HG03097 (cell line): ENCODE results near the gene PLPP7.
"Not testable (repeated sequence)": the region's sequence is repeated elsewhere in the genome, so short reads cannot be mapped to it uniquely, and the experiment has no call there.

ENCODE experiments used
- ATAC-seq: cut with Tn5 transposase; IDR thresholded peaks from one replicate; pipeline ENCODE4 v1.9.1; 2021; ENCODE audit not compliant: unreplicated experiment, low FRiP score

PLPP7 gene

DNA sequence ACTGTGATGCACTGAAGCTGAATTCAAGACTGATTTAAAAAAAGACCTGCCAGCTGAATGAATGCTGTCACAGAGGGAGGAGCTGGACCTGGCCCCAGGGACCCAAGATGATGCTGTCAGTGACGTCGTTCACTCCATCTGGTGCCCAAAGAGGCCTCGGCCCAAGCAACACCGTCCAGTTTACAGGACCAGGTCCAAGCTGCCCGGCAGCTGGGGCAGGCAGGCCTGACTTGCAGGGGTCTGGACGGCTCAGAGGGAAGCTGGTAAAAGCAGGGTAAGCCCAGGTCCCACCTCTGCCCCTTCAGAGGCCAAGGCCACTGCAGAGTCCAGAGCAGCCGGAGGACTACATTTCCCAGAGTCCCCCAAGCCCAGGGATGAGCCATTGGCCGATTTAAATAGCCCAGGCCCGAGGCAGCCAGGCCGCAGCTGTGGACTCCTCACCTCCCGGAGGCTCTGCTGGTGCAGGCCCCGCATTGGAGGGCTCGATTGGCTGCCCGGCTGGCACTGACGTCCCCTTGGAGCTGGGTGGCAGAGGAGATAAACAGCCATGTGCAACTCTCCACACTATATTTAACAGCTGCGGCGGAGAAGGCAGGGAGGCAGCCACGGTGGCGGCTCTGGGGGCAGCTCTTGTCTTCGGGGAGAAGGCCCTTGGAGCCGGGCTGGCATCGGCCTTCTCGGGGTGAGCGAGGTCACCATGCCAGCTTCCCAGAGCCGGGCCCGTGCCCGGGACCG, at the start of gene PLPP7:
PLPP7 (plus strand) TSS at position 423 of the 735 bp plus-strand sequence; CDS start at position 698, 275 bp downstream.
- no peak for ATAC-seq

DNA sequence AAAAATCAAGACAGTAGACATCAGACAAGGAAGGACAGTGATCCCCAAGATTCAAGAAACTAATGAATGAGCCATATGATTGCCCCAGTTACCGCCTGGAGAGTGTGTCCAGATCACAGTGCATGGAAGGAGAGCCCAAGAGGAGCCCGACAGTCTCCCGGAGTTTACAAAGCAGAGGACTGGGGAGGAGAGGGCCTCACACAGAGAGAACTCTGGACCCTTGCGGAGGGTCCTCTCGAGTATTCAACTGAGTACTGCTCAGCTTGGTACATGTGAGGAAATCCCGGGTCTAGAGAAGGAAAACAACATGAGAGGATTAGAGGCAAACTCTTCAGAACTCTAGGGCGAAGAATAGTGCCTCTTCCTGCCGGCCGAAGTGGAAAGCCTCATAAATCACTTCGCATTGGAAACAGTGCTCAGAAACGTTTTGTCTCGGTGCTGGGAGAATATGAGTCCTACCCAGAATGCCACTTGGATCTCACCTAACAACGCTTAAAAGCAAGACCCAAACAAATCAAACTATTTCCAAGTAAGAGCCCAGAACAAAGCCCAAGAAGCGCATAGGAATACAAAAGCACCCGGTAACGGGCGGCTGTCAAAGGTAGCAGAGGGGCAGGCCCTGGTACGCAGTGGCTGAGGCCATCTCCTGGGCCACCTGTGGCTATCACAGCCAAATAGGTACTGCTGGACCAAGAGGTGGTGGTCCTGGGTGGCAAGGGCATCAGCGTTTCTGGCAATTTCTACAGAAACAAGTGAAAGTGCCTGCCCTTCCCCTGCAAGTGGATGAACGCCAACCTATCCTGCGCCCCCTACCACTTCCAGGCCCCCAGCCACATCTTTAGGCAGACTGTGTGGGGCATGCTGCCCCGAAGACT, 49.2 kb upstream of the PLPP7 start:
- no peak for ATAC-seq

DNA sequence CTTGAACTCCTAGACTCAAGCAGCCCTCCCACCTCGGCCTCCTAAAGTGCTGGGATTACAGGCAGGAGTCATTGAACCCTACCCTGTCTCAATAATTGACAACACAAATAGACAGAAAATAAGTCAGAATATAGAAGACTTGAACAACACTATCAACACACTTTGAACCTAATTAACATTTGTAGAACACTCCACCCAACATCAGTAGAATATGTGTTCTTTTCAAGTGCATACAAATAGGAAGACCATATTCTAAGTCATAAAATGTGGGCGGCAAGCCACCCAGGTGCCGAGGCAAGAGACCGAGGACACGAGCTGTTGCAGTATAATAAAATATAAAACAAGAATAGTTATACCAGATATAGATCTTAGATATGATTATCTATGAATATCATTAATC, 45.2 kb upstream of the PLPP7 start:
- not testable (repeated sequence) for ATAC-seq

DNA sequence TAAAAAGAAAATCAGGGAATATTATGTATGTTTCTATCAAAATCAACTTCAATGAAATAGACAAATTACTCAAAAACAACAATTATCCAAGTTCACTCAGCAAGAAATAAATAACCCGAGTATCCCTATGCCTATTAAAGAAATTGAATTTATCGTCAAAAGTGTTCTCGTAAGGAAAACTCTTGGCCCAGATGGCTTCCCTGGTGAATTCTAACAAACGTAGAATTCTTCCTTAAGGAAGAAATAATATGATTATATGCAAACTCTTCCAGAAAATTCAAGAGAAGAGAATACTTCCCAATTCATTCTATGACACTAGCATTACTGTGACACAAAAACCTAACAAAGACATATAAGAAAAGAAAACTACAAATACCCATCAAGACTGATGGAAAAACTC, 42.9 kb upstream of the PLPP7 start:
- no peak for ATAC-seq

DNA sequence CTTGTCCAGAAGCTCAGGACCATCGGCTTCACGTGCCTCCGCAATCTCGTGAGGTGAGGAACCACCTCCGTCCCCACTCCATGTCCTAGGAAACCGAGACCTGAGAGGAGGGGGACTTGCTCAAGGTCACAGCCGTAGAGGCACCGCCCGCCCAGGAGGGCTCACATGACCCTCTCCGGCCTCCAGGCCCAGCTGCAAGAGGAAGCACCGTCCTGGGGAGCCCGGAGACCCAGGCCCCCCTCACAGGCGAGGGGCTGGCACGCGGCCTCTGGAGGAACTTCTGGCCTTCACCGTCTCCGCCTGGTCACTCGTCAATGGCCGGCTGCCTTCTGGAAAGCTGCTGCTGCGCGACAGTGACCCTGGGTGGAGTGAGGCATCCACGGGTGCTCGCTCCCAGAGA, 37.4 kb upstream of the PLPP7 start:
- ATAC-seq: peak; percentile 3

DNA sequence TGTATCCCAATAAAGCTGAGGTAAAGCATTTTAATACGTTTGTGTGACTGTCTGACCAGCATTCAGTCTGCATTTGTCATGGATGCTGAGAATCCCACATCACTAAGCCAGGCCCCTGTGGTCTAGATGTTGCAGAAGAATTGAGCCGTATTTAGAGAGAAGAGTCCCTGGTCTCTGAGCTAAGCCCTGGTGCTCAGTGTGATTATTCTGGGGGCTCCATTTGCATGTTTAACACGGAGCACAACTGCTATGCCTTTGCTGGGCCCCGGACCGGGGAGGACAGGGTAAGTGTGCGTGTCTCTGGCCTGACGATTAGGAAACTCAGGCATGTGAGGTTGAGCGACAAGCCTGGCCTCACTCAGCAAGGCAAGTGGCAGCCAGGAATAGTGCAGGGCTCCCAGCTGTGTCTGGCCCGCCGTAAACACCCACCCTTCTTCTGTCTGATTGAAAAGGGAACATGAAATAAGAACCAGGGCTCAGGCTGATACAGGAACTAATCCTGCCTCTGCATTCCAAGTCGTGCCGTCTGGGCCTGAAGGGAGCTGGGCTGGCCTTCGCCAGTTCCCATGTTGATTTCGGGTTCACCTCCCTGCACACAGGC, 35.5 kb upstream of the PLPP7 start:
- no peak for ATAC-seq

DNA sequence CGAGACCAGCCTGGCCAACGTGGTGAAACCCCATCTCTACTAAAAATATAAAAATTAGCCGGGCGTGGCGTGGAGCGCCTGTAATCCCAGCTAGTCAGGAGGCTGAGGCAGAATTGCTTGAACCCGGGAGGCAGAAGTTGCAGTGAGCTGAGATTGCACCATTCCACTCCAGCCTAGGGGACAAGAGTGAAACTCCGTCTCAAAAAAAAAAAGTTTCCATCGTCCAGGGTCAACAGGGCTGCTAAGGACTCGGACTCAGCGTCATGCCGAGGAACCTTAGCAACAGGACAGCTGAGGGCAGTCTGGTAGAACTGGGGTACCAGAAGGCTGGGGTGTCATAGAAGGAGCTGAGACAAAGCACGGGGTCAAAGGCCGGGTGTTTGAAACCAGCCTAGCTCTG, 34.9 kb upstream of the PLPP7 start:
- no peak for ATAC-seq

DNA sequence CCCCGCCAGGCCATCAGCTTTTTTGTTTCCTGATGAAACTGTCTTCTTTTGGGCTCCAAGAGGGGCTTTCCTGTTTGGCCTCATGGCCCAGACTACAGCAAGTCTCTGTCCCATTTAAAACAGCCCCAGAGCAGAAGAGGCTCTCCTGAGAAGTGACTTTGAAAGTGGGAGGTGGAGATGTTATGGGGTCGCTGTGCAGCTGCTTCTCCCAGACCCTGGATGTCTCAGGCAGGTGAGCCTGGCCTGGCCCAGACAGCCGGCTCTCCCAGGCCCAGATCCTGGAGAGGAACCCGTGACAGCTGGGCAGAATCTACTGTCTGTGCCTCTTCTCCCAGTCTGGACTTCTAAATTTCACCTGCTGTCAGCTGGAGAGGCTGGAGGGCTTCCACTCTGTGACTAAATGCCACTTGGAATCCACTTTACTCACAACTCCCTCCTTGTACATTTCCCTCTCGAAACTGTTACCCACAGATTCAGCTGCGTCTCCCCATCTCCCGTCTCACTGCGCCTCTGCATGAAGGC, 33.8 kb upstream of the PLPP7 start:
- ATAC-seq: no peak

DNA sequence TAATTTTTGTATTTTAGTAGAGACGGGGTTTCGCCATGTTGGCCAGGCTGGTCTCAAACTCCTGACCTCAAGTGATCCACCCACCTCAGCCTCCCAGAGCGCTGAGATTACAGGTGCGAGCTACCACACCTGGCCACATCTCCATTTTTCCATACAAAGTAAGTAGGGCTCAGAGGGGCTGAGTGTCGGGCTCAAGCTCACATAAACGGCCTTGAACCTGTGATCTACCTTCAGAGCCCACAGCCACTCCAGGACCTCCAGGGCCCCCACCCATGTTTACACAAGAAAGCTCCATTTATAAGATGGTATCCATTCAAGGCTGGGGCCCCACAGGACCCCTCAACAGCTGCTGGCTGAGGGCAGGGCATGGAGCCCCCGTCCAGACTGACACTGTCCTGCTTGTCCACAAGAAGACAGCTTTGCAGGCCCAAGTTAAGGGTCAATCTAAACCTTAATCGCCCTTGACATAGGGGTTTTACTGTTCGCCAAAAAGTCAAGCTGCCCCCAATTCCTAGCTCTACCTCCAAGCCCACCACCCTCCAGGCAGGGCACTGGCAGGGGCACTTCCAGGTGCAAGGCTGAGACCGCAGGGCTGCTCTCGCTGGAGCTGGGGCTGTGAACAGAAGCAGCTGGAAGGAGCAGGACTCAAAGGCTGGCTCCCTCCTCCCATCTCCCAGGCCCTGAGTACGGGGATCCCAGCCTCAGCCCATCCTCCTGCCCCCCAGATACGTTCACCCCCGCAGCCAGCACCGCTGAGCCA, 32.1 kb upstream of the PLPP7 start:
- no peak for ATAC-seq

DNA sequence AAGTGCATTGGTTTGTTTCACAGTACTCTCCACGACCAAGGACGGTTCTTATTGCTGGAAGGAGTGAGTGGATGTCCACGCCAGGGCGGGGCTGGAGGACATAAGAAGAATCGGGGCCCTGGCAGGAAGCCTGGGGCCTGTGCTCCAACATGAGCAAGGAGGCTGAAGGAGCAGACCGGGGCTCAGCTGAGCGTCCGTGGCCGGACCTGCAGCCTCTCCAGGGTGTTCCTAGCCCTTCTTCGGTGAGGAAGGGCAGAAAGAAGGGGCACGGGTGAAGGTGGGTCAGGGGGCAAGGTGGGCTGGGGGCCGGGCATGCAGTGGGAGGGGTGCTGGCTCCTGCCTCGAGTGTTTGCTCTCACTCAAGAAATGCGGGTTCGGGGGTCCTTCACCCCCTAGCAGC, 31.3 kb upstream of the PLPP7 start:
- ATAC-seq: no peak

DNA sequence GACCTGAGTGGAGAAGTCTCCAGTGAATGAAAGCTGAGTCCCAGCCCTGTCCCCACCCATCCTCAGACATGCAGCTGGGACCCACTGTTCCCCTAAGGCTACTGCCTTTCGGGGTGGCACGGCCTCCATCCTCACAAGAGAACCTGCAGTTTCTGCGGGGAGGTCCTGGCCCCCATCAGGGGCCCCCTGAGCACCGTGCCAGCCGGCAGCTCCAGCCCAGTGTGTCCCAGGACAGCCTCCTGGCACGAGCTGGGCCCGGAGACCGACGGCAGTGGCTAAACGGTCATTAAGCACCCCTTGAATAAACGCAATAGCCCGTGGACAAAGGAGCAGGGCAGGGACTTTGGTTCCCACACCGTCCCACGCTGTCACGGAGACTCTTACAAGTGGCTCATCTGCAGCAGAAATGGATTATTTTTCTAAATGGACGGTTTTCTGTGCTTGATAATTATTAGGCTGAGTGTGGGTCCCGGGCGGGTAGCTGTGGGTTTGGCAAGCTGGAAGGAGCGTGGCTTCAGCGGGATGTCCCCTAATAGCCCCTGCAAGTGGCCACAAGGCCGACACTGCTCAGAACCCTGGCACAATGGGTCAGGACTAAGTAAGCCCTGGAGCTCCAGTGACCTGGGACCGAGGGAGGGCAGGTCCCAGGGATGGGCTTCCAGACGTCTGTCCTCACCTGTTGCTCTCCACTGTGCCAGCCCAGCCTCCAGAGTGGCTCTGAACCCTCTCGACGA, 30.7 kb upstream of the PLPP7 start:
- ATAC-seq: no peak

DNA sequence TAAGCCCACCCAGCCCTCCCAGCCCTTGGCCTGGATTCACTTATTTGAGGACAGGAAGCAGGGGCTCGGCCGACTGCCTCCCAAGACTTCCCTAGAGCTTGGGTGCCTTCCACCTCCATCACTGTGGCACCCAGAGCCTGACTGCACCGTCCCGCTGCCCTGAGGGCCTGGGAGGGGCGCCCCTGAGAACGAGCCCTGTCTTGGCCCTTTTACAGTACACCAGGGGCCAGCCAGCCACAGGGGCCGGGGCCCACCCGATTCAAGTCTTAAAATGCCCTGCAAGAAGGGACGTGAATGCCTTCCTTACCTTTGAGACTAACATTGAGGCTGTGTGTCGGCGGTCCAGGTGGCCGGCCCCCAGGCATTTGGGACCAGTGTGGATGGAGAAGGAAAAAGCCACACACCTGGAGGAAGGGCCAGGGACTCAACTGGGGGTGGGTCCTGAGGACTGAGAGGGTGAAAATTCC, 30.1 kb upstream of the PLPP7 start:
- ATAC-seq: no peak

DNA sequence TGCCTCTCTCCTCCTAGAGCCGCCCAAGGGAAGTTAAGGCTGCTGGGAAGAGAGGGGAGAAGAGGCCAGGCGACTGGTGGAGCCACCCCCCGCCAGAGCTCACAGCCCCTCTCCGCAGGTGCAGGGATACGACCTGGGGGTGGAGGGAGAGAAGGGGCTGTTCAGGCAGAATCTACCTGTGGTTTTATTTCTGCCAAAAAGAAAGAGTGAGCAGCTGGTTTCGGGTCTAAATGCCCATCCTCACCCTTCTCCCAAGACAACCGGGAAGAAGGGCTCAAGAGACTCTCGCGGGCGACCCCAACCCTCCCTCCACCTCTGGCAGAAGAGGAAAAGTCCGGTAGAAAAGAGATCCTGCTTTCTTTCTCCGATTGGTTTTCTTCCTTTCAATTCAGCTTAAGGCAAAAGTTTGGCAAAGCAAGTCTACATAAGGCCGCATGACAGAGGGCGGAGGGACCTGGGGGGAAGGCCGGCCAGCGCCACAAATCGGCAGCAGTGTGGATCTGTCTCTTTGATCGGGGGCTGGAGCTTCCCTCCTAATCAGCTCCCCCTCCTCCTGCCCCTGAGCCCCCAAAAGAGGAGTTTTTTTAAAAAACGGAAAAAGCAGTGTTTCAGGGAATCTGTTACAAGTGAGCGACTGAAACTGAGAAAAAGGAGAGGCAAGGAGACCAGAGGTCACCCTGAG, 29.5 kb upstream of the PLPP7 start:
- ATAC-seq: no peak

DNA sequence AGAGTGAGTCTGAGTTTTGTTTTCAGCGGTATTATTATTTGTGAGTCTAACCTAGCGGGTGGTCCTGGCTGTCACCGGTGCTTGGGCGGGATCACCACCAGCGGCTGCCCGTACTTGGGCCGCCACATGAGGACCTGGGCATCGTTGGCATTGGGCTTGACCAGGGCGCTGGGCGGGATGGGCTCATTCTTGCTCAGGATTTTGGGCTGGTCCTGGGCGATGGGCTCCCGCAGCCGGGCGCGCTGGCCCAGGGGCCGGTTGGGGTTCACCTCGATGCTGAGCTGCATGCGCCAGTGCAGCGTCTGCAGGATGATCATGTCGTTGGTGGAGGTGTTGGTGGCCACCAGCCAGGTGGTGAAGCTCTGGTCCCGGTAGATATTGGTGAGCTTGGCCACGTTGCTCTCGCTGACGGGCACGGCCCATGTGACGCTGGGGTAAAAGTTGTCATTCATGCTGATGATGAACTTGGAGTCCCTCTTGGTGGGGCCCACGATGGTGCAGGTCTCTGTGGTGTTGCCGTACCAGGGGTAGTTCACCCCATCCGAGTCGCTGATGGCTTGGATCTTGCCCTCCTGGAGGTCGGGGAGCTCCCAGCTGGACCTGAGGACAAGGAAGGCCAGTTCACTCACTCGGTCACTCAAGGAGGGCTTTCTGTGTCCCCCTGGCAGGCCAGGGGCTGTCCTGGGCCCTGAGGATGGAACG, 28.6 kb upstream of the PLPP7 start:
- no peak for ATAC-seq

DNA sequence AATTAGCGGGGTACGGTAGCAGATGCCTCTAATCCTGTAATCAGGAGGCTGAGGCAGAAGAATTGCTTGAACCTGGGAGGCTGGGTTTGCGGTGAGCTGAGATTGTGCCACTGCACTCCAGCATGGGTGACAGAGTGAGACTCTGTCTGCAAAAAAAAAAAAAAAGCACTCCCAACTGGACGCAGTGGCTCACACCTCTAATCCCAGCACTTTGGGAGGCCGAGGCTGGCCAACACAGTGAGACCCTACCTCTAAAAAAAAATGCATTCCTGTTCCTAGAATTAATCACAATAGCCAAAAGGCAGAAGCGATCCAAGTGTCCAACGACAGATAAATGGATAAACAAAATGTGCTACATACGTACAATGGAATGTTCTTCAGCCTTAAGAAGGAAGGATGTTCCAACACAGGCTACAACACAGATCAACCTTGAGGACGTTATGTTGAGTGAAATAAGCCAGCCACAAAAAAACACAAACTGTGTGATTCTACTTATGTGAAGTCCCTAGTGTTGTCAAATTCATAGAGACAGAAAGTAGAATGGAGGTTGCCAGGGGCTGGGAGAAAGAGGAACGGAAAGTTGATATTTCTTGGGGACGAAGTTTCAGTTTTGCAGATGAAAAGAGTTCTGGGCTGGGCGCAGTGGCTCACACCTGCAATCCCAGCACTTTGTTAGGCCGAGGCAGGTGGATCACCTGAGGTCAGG, 27.0 kb upstream of the PLPP7 start:
- ATAC-seq: no peak

DNA sequence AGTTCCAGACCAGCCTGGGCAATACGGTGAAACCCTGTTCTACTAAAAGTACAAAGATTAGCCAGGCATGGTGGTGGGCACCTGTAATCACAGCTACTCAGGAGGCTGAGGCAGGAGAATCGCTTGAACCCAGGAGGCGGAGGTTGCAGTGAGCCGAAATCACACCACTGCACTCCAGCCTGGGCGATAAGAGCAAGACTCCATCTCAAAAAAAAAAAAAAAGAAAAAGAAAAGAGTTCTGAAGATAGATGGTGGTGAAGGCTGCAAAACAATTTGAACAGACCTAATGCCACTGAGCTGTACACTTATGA, 26.5 kb upstream of the PLPP7 start:
- ATAC-seq: not testable (repeated sequence)

DNA sequence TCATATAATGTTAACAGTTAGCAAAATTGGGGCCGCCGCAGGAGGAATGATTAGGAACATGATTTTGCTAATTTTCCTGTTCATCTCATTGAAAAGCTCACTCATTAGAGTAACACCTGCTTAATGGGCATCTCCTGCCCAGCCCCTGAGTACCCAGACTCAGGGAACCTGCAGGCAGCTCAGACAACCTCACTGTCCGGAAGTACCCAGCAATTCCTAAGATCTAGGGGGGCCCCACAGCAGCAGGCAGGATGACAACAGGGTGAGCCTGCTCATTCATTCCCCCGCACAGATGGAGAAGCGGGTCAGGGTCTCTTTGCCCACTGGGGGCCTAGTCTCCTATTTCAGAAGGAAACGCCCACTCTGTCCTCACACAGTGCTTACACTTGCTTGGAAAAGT, 25.8 kb upstream of the PLPP7 start:
- ATAC-seq: no peak

DNA sequence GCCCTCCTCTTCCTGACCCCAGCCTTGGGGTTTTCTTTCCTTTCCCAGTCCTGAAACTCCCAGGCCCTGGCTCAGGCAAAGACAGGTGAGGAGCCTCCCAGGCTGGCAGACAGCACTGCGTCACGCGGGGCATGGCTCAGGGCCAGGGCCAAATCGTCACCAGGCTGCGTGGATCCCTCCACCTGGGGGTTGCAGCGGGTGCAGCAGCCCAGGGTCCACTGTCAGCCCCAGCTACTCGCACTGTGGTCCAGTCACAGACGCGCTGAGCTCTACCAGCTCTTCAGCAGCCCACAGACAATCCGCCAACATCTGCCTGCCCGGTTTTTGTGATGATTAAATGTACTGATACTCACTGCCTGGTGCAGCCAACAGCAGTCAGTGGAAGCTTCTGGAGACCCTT, 25.3 kb upstream of the PLPP7 start:
- ATAC-seq: no peak
